Urinary bladder (tissue), 4 donors: ENCODE data around the gene CCDC178. TPM values are rescaled to one million over a fixed set of nuclear protein-coding genes. Genes with fewer than 3 reads are reported as not detected.
"Not testable (repeated sequence)": the region's sequence is repeated elsewhere in the genome, so short reads cannot be mapped to it uniquely, and the experiment has no call there.

Source experiments
- DNase-seq: peaks from one replicate; pipeline ENCODE4 v3.0.0-alpha.2; 2015; ENCODE audit errors: extremely low spot score
- H3K27ac ChIP-seq: one replicate; pipeline ENCODE4 v1.5.1; 2013; ENCODE audit warnings: low read depth, mild to moderate bottlenecking, moderate library complexity
- H3K36me3 ChIP-seq: one replicate; pipeline ENCODE4 v1.6.1; 2013; ENCODE audit warnings: mild to moderate bottlenecking, moderate library complexity; ENCODE audit not compliant: insufficient read depth
- H3K4me1 ChIP-seq: one replicate; pipeline ENCODE4 v1.6.1; 2013; ENCODE audit warnings: mild to moderate bottlenecking, moderate library complexity; ENCODE audit not compliant: insufficient read depth
- H3K4me3 ChIP-seq: one replicate; pipeline ENCODE4 v1.5.1; 2013; ENCODE audit warnings: low read depth, low read length
- WGBS: extraction: QIAGEN DNeasy Blood & Tissue Kit; methylation state at CpG from one replicate; pipeline ENCODE4 v1.1.7; 2013; 5-methylcytosine and 5-hydroxymethylcytosine counted together
- polyA plus RNA-seq: library from polyadenylated mRNA; stranded (reverse); fragments of 200-250 nt; gene quantifications from one replicate; pipeline ENCODE4 v1.2.3, GENCODE V29; 2013
- total RNA-seq: library from RNA; depleted of rRNA; stranded (reverse); fragments of >200 nt; gene quantifications from one replicate; pipeline ENCODE4 v1.2.3, GENCODE V29; 2014
- donor health status: healthy with polysubstance abuse.
- donor health status: healthy.

The CCDC178 gene
- total and polyA plus RNA-seq, 2 donors, result 1.5 to 3.1 TPM

- no peaks in the 10 kb centered on the region for H3K4me1 ChIP-seq
- no peak overlapping the region for H3K27ac ChIP-seq
- DNase-seq, result peak; percentile 47
- no peak overlapping the region for H3K4me3 ChIP-seq
- WGBS, result 64% methylated on average over 6 of the region's 6 CpGs
- H3K36me3 ChIP-seq, result no peaks in the 10 kb centered on the region
Observed at GRCh38 chr18:33231474-33232317, 208.8 kb downstream of the CCDC178 start.

- Histone ChIP-seq H3K36me3 (no peaks in the 10 kb centered on the region), H3K27ac (no peak overlapping the region), H3K4me3 (no peak overlapping the region), H3K4me1 (no peaks in the 10 kb centered on the region)
- WGBS, result 87% methylated on average over 2 of the region's 2 CpGs
- DNase-seq, result no peak
Observed at GRCh38 chr18:33212363-33212762, 228.2 kb downstream of the CCDC178 start.

- no peaks in the 10 kb centered on the region for H3K36me3 ChIP-seq
- H3K27ac ChIP-seq, result no peak overlapping the region
- no peak overlapping the region for H3K4me3 ChIP-seq
- DNase-seq, result no peak
- H3K4me1 ChIP-seq, result no peaks in the 10 kb centered on the region
- WGBS, result 35% methylated on average over 6 of the region's 6 CpGs
Observed at GRCh38 chr18:33210575-33211189, 229.8 kb downstream of the CCDC178 start.

- Histone ChIP-seq H3K4me3 (no peak overlapping the region), H3K36me3 (no peaks in the 10 kb centered on the region), H3K27ac (no peak overlapping the region), H3K4me1 (no peaks in the 10 kb centered on the region)
- 85% methylated on average over 1 of the region's 1 CpG for WGBS
- no peak for DNase-seq
Observed at GRCh38 chr18:33205777-33206176, 234.7 kb downstream of the CCDC178 start.

- Histone ChIP-seq H3K4me1 (no peaks in the 10 kb centered on the region), H3K4me3 (no peak overlapping the region), H3K36me3 (no peaks in the 10 kb centered on the region), H3K27ac (no peak overlapping the region)
- 9% methylated on average over 8 of the region's 8 CpGs for WGBS
- peak; percentile 18 for DNase-seq
Observed at GRCh38 chr18:33201509-33201926, 239.0 kb downstream of the CCDC178 start.

GRCh38 chr18:33195795-33196194 lies 244.7 kb downstream of the CCDC178 start:
- Histone ChIP-seq H3K27ac (no peak overlapping the region), H3K36me3 (no peaks in the 10 kb centered on the region), H3K4me3 (no peak overlapping the region), H3K4me1 (no peaks in the 10 kb centered on the region)
- DNase-seq, result no peak
- WGBS, result 63% methylated on average over 2 of the region's 2 CpGs

- H3K36me3 ChIP-seq, result no peaks in the 10 kb centered on the region
- no peaks in the 10 kb centered on the region for H3K4me1 ChIP-seq
- H3K27ac ChIP-seq, result no peak overlapping the region
- no peak overlapping the region for H3K4me3 ChIP-seq
- DNase-seq, result no peak
Observed at GRCh38 chr18:33194793-33195192, 245.7 kb downstream of the CCDC178 start.

- 72% methylated on average over 3 of the region's 3 CpGs for WGBS
- H3K36me3 ChIP-seq, result no peaks in the 10 kb centered on the region
- H3K4me1 ChIP-seq, result no peaks in the 10 kb centered on the region
- H3K4me3 ChIP-seq, result no peak overlapping the region
- DNase-seq, result no peak
- H3K27ac ChIP-seq, result no peak overlapping the region
Observed at GRCh38 chr18:33184958-33185357, 255.6 kb downstream of the CCDC178 start.

GRCh38 chr18:33184175-33184574 lies 256.3 kb downstream of the CCDC178 start:
- 15% methylated on average over 3 of the region's 3 CpGs for WGBS
- Histone ChIP-seq H3K36me3 (no peaks in the 10 kb centered on the region), H3K27ac (no peak overlapping the region), H3K4me1 (no peaks in the 10 kb centered on the region), H3K4me3 (no peak overlapping the region)
- DNase-seq, result no peak

- Histone ChIP-seq H3K27ac (no peak overlapping the region), H3K4me3 (no peak overlapping the region), H3K36me3 (no peaks in the 10 kb centered on the region), H3K4me1 (no peaks in the 10 kb centered on the region)
- 77% methylated on average over 4 of the region's 4 CpGs for WGBS
- no peak for DNase-seq
Observed at GRCh38 chr18:33183136-33183535, 257.4 kb downstream of the CCDC178 start.

GRCh38 chr18:33181016-33181415 lies 259.5 kb downstream of the CCDC178 start:
- no peaks in the 10 kb centered on the region for H3K36me3 ChIP-seq
- WGBS, result 74% methylated on average over 2 of the region's 2 CpGs
- no peak for DNase-seq
- no peak overlapping the region for H3K27ac ChIP-seq
- H3K4me3 ChIP-seq, result no peak overlapping the region
- H3K4me1 ChIP-seq, result no peaks in the 10 kb centered on the region

- H3K4me1 ChIP-seq, result no peaks in the 10 kb centered on the region
- no peaks in the 10 kb centered on the region for H3K36me3 ChIP-seq
- H3K27ac ChIP-seq, result no peak overlapping the region
- no peak for DNase-seq
- H3K4me3 ChIP-seq, result no peak overlapping the region
Observed at GRCh38 chr18:33169218-33169617, 271.3 kb downstream of the CCDC178 start.

- not testable (repeated sequence) for H3K27ac ChIP-seq, H3K4me3 ChIP-seq, H3K36me3 ChIP-seq, DNase-seq, H3K4me1 ChIP-seq
- 96% methylated on average over 9 of the region's 9 CpGs for WGBS
Observed at GRCh38 chr18:33164121-33164520, 276.4 kb downstream of the CCDC178 start.

GRCh38 chr18:33161131-33161530 lies 279.4 kb downstream of the CCDC178 start:
- H3K36me3 ChIP-seq, result no peaks in the 10 kb centered on the region
- 85% methylated on average over 2 of the region's 2 CpGs for WGBS
- H3K27ac ChIP-seq, result no peak overlapping the region
- DNase-seq, result no peak
- no peak overlapping the region for H3K4me3 ChIP-seq
- H3K4me1 ChIP-seq, result no peaks in the 10 kb centered on the region
